NCI-H226 (cell line): ENCODE measurements around the gene UGT1A6.
"Not testable (repeated sequence)": the region's sequence is repeated elsewhere in the genome, so short reads cannot be mapped to it uniquely, and the experiment has no call there.

ENCODE experiments used
- DNase-seq: peaks from one replicate; pipeline ENCODE4 v3.0.0-alpha.2; 2015

Gene UGT1A6

GRCh38 chr2:233736868-233737653 is 44.4 kb downstream of the UGT1A6 start:
- not testable (repeated sequence) for DNase-seq

GRCh38 chr2:233740870-233741269 is 48.2 kb downstream of the UGT1A6 start:
- DNase-seq: no peak

- no peak for DNase-seq
Measured at GRCh38 chr2:233743464-233744259, 51.0 kb downstream of the UGT1A6 start.

GRCh38 chr2:233745073-233745755 is 52.5 kb downstream of the UGT1A6 start:
- no peak for DNase-seq

GRCh38 chr2:233745838-233746237 is 53.1 kb downstream of the UGT1A6 start:
- DNase-seq: not testable (repeated sequence)

GRCh38 chr2:233746475-233747282 is 54.0 kb downstream of the UGT1A6 start:
- peak; percentile 17 for DNase-seq

GRCh38 chr2:233747283-233747544 is 54.5 kb downstream of the UGT1A6 start:
- no peak for DNase-seq

- not testable (repeated sequence) for DNase-seq
Measured at GRCh38 chr2:233750689-233751088, 58.0 kb downstream of the UGT1A6 start.

GRCh38 chr2:233751212-233752009 is 58.7 kb downstream of the UGT1A6 start:
- DNase-seq: not testable (repeated sequence)

GRCh38 chr2:233754872-233755611 is 62.4 kb downstream of the UGT1A6 start:
- DNase-seq: no peak

- DNase-seq: no peak
Measured at GRCh38 chr2:233756429-233757081, 63.9 kb downstream of the UGT1A6 start.

- no peak for DNase-seq
Measured at GRCh38 chr2:233758141-233758540, 65.5 kb downstream of the UGT1A6 start.

- peak; percentile 8 for DNase-seq
Measured at GRCh38 chr2:233758849-233759248, 66.2 kb downstream of the UGT1A6 start.

- no peak for DNase-seq
Measured at GRCh38 chr2:233760043-233760442, 67.4 kb downstream of the UGT1A6 start, which contains the start of gene UGT1A1. Gene UGT1A1 (plus strand): TSS chr2:233760270. CDS start chr2:233760288, 18 bp downstream.

GRCh38 chr2:233761040-233761769 is 68.5 kb downstream of the UGT1A6 start:
- DNase-seq: peak; percentile 72

GRCh38 chr2:233764264-233764663 is 71.6 kb downstream of the UGT1A6 start:
- DNase-seq: peak; percentile 87

GRCh38 chr2:233764761-233765160 is 72.1 kb downstream of the UGT1A6 start:
- DNase-seq: peak; percentile 18

GRCh38 chr2:233766416-233766815 is 73.7 kb downstream of the UGT1A6 start:
- no peak for DNase-seq

GRCh38 chr2:233768076-233768475 is 75.4 kb downstream of the UGT1A6 start:
- DNase-seq: no peak

GRCh38 chr2:233769260-233769659 is 76.6 kb downstream of the UGT1A6 start:
- DNase-seq: no peak
